Measurements from ENCODE around the gene BMP8A. TPM values are rescaled to one million over a fixed set of nuclear protein-coding genes. Genes with fewer than 3 reads are reported as not detected.

The BMP8A gene
- total RNA-seq, 4 donors from 2014 or later, result 1.2 to 18.0 (median 3.6) TPM; not detected in 1

GRCh38 chr1:39545531-39545930 lies 54.1 kb downstream of the BMP8A start:
- Histone ChIP-seq H3K27me3 (no peaks in the 10 kb centered on the region), H3K27ac (no peak overlapping the region), H3K36me3 (peaks cover 0 to 58% (median 0%) of the 10 kb centered on the region in 3 donors), H3K4me1 (no peaks in the 10 kb centered on the region), H3K4me3 (no peak overlapping the region), H3K9me3 (no peaks in the 10 kb centered on the region)
- TF ChIP-seq POLR2A (IDR thresholded peaks at IDR 0.05), result no peak
- TF ChIP-seq, protein P1, sequence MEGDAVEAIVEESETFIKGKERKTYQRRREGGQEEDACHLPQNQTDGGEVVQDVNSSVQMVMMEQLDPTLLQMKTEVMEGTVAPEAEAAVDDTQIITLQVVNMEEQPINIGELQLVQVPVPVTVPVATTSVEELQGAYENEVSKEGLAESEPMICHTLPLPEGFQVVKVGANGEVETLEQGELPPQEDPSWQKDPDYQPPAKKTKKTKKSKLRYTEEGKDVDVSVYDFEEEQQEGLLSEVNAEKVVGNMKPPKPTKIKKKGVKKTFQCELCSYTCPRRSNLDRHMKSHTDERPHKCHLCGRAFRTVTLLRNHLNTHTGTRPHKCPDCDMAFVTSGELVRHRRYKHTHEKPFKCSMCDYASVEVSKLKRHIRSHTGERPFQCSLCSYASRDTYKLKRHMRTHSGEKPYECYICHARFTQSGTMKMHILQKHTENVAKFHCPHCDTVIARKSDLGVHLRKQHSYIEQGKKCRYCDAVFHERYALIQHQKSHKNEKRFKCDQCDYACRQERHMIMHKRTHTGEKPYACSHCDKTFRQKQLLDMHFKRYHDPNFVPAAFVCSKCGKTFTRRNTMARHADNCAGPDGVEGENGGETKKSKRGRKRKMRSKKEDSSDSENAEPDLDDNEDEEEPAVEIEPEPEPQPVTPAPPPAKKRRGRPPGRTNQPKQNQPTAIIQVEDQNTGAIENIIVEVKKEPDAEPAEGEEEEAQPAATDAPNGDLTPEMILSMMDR (IDR thresholded peaks at IDR 0.05), result no peak
- DNase-seq, result no peak

DNA sequence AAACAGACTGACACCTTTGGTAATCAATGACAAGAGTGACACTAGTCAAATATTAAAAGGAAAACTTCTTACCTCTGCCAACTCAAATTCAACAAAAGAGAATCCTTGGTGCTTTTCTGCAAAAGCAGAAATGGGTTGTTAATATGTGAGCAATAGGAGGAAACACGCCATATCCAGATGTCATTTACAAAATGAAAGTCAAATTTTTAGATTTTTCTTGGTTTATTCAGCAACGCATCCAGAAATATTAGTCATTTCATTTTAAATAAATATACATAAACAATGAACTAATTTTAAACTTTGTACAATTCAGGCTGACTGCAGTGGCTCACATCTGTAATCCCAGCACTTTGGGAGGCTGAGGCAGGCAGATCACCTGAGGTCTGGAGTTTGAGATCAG lies 62.8 kb downstream of the BMP8A start:
- Histone ChIP-seq H3K4me3 (no peak overlapping the region), H3K36me3 (peaks cover 0 to 17% (median 0%) of the 10 kb centered on the region in 3 donors), H3K4me1 (no peaks in the 10 kb centered on the region), H3K27me3 (no peaks in the 10 kb centered on the region), H3K27ac (no peak overlapping the region), H3K9me3 (no peaks in the 10 kb centered on the region)
- DNase-seq, result no peak
- no peak for TF ChIP-seq POLR2A (IDR thresholded peaks at IDR 0.05)
- TF ChIP-seq, protein P1 (IDR thresholded peaks at IDR 0.05), result no peak

DNA sequence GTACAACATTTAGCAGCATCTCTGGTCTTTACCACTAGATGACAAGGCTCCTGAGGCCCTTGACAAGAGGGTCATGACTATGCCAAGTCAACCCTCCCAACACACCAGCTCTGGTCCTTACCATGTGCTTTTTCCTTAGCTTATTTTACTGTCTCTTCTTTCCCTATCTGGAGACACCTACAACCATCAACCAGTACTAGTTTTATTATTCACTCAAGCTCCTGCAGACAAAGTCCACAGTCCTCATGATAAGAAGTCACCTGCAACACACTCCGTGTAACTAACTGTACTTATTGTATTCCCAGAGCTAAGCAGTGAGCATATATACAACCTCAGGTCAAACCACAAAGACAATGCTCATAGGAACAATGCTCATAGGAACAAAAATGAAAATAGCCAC lies 69.8 kb downstream of the BMP8A start:
- Histone ChIP-seq H3K27me3 (no peaks in the 10 kb centered on the region), H3K36me3 (peaks cover 0 to 73% (median 0%) of the 10 kb centered on the region in 3 donors), H3K27ac (peak overlapping the region in 2 of 4 donors; percentile 1 to 20), H3K9me3 (no peaks in the 10 kb centered on the region), H3K4me1 (peaks cover 0 to 5% (median 0%) of the 10 kb centered on the region in 4 donors), H3K4me3 (no peak overlapping the region)
- no peak for DNase-seq
- no peak for TF ChIP-seq POLR2A (IDR thresholded peaks at IDR 0.05)
- TF ChIP-seq, protein P1 (IDR thresholded peaks at IDR 0.05), result peak in 1 of 6 experiments; percentile 5

- no peaks in the 10 kb centered on the region for H3K27me3 ChIP-seq
- no peak for TF ChIP-seq POLR2A (IDR thresholded peaks at IDR 0.05)
- TF ChIP-seq, protein P1 (IDR thresholded peaks at IDR 0.05), result no peak
- no peak overlapping the region for H3K27ac ChIP-seq
- no peak overlapping the region for H3K4me3 ChIP-seq
- H3K9me3 ChIP-seq, result no peaks in the 10 kb centered on the region
- no peak for DNase-seq
- H3K4me1 ChIP-seq, result peaks cover 0 to 17% (median 0%) of the 10 kb centered on the region in 4 donors
- H3K36me3 ChIP-seq, result peaks cover 0 to 89% (median 0%) of the 10 kb centered on the region in 3 donors
These were observed 71.5 kb downstream of the BMP8A start for GRCh38 chr1:39562886-39563285.

DNA sequence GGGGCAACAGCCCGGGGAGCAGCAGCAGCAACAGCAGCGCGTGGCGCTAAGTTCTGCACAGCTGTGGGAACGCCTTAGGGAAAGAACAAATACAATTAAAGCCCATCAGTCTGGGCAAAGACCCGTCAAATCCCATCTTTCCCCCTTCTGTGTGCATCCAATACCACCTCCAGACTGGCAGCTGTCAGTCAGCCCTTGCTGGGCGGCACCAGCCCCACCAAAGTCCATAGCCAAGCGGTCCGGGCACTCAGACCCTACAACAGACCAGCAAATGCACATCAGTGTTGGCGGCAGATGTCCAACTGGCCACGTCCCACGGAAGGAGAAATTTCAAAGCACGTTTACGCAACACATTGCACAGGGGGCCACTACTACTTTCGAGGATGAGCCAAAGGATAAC lies 72.2 kb downstream of the BMP8A start:
- TF ChIP-seq POLR2A (IDR thresholded peaks at IDR 0.05), result no peak
- TF ChIP-seq, protein P1 (IDR thresholded peaks at IDR 0.05), result no peak
- Histone ChIP-seq H3K27me3 (no peaks in the 10 kb centered on the region), H3K4me1 (peaks cover 0 to 20% (median 0%) of the 10 kb centered on the region in 4 donors)

DNA sequence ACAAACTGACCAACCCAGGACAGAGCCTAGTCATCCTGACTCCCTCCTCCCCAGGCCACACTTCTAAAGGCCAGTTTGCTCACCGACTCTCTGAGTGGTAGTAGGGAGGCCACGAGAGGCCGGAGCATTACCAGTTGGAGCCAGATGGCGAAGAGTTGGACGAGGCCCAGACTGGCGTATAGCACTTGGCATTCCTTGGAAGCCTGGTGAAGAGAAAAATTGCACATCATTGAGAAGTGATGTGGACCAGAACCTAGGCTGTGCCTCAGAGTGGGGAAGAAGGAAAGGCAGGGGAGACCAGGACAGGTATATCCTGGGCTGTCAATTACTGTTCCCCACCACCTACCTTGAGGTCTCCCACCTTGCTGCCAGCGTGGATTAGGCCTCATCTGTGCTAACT lies 72.9 kb downstream of the BMP8A start:
- H3K27ac ChIP-seq, result no peak overlapping the region
- no peak for DNase-seq
- H3K36me3 ChIP-seq, result peaks cover 0 to 100% (median 0%) of the 10 kb centered on the region in 3 donors

More for the DNA sequence above, 72.2 kb downstream of the BMP8A start:
- Histone ChIP-seq H3K4me3 (no peak overlapping the region), H3K27ac (no peak overlapping the region), H3K9me3 (no peaks in the 10 kb centered on the region), H3K36me3 (peaks cover 0 to 97% (median 0%) of the 10 kb centered on the region in 3 donors)
- DNase-seq, result no peak

More for the DNA sequence above, 72.9 kb downstream of the BMP8A start:
- no peak overlapping the region for H3K4me3 ChIP-seq
- no peaks in the 10 kb centered on the region for H3K27me3 ChIP-seq
- TF ChIP-seq, protein P1 (IDR thresholded peaks at IDR 0.05), result no peak
- no peak for TF ChIP-seq POLR2A (IDR thresholded peaks at IDR 0.05)
- no peaks in the 10 kb centered on the region for H3K9me3 ChIP-seq
- H3K4me1 ChIP-seq, result peaks cover 0 to 27% (median 0%) of the 10 kb centered on the region in 4 donors

All from Peyer's patch (tissue), 4 donors.